Testis (tissue), 2 donors: ENCODE results near the gene LKAAEAR1.

ENCODE experiments used
- POLR2A ChIP-seq: fragments of 450-650 bp; IDR thresholded peaks from one replicate; pipeline ENCODE4 v1.6.1; 2017; ENCODE audit warnings: antibody characterized with exemption, mild to moderate bottlenecking, moderate library complexity
- TF ChIP-seq, protein P1 (sequence below), 3 experiments: fragments of 450-650 bp in 2 of 3; fragments of 200-600 bp in 1 of 3; sonication (generic) in 1 of 3; IDR thresholded peaks; one replicate each; pipeline ENCODE4 v1.5.1; 2016 to 2019; ENCODE audit warnings: antibody characterized with exemption in 3 of 3, mild to moderate bottlenecking in 2 of 3, moderate library complexity in 1 of 3

DNA sequence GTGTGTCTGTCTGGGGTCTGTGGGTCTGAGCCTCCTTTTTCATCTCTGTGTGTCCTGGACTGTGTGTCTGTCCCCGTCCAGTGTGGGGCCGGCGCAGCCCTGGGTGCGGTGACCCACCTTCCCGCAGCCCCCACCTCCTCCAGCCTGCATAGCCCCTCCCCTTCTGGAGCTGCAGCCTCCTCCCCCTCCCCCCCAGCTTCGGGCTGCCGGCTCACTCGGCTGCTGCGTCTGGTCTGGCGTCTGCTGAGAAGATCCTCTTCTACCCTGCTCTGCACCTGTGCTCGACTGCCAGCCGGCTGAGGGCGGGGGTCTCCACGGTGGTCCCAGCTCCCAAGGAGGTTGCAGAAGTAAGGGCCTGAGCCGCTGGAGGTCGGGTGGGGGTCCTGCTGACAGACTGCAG, 7.6 kb upstream of the LKAAEAR1 start:
- TF ChIP-seq, protein P1, sequence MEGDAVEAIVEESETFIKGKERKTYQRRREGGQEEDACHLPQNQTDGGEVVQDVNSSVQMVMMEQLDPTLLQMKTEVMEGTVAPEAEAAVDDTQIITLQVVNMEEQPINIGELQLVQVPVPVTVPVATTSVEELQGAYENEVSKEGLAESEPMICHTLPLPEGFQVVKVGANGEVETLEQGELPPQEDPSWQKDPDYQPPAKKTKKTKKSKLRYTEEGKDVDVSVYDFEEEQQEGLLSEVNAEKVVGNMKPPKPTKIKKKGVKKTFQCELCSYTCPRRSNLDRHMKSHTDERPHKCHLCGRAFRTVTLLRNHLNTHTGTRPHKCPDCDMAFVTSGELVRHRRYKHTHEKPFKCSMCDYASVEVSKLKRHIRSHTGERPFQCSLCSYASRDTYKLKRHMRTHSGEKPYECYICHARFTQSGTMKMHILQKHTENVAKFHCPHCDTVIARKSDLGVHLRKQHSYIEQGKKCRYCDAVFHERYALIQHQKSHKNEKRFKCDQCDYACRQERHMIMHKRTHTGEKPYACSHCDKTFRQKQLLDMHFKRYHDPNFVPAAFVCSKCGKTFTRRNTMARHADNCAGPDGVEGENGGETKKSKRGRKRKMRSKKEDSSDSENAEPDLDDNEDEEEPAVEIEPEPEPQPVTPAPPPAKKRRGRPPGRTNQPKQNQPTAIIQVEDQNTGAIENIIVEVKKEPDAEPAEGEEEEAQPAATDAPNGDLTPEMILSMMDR (IDR thresholded peaks at IDR 0.05) = no peak
- no peak for TF ChIP-seq POLR2A
